ENCODE results near the gene DNAAF6. TPM values are rescaled to one million over a fixed set of nuclear protein-coding genes. Genes with fewer than 3 reads are reported as not detected.

The DNAAF6 gene
- polyA plus RNA-seq, 4 donors, result 0.09 TPM; not detected in 3

DNA sequence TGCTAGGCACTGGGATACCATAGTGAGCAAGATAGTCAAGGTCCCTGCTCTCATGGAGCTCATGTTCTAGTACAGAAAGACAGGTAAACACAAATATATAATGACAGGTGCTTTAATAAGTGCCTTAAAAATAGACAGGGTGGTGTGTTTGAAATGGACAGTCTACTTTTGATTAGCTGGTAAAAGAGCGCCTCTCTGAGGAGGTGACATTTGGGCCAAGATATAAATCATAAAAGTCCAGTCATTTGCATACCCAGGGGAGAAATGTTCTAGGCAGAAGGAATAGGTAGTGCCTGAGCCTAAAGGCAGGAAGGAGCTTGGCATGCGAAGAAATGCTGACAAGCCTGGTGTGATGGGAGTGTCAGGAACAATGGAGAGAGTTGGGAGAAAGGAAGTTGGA, 83.6 kb downstream of the DNAAF6 start:
- DNase-seq (ENCODE audit: low read depth in 4 of 4, low spot score in 3 of 4), result no peak

DNA sequence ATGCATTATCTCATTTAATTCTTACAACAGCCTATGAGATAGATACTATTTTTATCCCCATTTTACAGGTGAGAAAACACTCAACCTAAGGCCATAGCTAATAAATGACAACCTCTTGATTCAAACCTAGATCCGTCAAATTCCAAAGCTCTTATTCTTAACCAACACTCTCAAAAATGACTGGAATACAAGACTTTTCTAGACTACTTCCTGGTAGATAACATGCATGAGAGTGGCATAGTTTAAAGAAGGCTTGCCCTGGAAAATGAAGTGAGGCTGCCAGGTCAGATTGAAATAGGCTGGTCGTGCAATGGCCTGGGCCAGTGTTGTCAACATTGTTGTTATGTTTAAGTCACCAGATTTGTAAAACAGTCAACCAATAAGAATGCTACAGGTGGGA, 86.6 kb downstream of the DNAAF6 start:
- no peak for DNase-seq (ENCODE audit: low read depth in 4 of 4, low spot score in 3 of 4)

Other genes with a start within 250 kb of the DNAAF6 start
- 10 to 100 TPM; 18.9 to 31.1 (median 23.4) TPM for gene MORC4, start 206.4 kb upstream of the DNAAF6 start, polyA plus RNA-seq (ENCODE audit: insufficient read length in 4 of 4)
- 10 to 100 TPM; 14.5 to 28.5 (median 21.5) TPM for gene RBM41, start 87.8 kb upstream of the DNAAF6 start, polyA plus RNA-seq (ENCODE audit: insufficient read length in 4 of 4)
- 10 to 100 TPM in 3 of 4 donors, under 1 TPM in 1; 0.82 to 11.6 (median 11.0) TPM for gene NUP62CL, start 178 bp upstream of the DNAAF6 start, polyA plus RNA-seq (ENCODE audit: insufficient read length in 4 of 4)
- under 1 TPM; 0.33 to 0.52 (median 0.44) TPM for gene FRMPD3, start 243.0 kb downstream of the DNAAF6 start, polyA plus RNA-seq (ENCODE audit: insufficient read length in 4 of 4)

All from left renal pelvis (tissue), 4 donors.